Measurements from ENCODE around the gene TSPAN10. TPM values are rescaled to one million over a fixed set of nuclear protein-coding genes. Genes with fewer than 3 reads are reported as not detected.

TSPAN10 gene
- total RNA-seq, 1 donor from 2014 or later: 0.26 TPM

DNA sequence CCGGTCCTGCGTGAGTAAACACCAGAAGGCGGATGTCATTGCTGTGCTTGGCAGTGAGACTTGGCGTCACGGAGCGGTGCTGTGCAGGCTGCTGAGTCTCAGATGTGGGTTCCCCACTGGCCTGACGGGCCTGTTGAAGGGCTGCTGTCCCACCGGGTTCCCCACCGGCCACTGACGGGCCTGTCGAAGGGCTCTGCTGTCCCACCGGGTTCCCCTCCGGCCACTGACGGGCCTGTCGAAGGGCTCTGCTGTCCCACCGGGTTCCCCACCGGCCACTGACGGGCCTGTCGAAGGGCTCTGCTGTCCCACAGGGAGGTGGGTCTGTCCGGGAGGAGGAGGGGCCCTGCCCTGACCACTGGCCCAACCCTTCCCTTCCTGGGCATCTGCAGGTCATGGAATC is 49.6 kb downstream of the TSPAN10 start:
- no peak for DNase-seq (ENCODE audit: low read depth, low spot score)

DNA sequence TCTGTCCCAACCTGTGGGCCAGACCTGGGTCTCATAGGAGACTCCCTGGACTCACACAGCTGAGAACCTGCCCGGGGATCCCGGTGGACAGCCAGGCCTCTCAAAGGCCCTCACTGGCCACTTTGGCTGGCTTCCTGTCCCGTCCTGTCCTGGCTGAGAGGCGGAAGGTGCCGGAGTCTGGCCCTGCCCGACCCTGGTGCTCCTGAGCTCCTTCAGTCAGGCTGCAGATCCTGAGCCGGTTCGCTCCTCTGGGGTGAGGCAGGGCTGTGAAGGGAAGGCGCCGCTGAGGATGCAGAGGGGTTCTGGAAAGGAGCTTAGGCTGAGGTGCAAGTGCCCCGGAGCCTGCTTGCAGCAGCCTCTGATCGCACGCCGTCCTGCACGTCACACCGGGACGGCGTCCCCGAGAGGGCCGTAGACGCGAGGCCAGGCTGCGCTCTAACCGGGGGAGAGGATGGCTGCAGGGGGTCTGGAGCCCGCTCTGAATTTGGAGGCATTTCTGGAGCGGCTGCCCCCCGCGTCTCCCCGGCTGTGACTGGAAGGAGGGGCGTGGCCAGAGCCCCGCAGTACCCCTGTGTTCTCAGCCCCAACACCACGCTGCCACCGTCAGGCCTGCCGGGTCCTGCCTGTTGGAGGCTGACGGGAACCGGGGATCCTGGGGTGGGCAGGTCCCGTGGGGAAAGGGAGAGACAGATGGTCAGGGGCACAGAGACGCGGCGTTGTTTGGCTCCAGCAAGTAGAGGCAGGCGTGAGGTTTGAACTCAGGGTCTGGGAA is 51.0 kb downstream of the TSPAN10 start:
- DNase-seq (ENCODE audit: low read depth, low spot score): no peak

DNA sequence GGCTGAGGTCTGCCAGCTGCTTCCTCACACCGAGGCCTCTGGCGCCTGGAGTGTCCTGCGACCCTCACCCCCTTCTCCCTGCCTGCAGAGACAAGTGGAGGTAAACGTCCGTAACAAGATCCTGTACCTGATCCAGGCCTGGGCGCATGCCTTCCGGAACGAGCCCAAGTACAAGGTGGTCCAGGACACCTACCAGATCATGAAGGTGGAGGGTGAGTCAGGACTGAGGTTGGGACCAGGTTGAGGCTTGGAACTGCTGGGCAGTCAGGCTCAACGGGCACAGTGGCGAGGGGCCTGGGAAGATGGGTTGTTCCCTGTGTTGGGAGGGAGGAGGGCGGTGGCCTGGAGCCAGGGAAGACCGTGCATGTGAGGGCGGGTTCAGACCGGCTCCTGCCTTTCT is 51.6 kb downstream of the TSPAN10 start:
- DNase-seq (ENCODE audit: low read depth, low spot score): no peak

DNA sequence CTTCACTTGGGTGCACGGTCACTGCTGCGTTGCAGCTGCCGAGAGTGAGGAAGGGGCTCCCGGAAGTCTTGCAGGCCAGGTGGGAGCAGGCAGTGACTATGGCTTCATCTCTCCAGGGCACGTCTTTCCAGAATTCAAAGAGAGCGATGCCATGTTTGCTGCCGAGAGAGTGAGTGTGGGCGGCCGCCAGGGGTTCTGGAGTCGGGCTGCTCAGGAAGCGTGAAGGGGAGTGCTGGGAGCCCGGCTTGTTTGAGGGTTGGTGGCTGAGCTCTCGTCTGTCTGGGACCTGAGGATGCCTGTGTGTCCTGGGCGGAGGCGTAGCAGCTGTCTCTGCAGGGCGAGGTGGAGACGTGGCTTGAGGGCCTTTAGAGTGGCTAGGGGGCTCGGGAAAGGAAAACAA is 53.1 kb downstream of the TSPAN10 start:
- no peak for DNase-seq (ENCODE audit: low read depth, low spot score)

DNA sequence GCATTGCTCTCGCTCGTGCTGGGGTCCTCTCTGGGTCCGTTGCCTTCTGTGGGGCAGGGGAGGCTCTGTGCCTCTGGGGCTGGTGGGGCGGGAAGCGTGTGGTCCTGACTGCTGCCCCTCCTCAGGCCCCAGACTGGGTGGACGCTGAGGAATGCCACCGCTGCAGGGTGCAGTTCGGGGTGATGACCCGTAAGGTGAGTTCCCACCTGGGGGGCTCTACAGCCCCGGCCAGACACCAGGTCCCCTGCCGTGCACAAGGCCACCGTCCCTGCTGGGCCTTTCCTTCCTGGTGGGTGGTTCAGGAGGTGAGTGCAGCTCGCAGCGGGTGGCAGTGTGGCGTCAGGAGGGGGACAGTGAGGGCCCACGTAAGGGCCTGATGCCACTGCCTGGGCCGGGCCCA is 53.6 kb downstream of the TSPAN10 start:
- no peak for DNase-seq (ENCODE audit: low read depth, low spot score)

DNA sequence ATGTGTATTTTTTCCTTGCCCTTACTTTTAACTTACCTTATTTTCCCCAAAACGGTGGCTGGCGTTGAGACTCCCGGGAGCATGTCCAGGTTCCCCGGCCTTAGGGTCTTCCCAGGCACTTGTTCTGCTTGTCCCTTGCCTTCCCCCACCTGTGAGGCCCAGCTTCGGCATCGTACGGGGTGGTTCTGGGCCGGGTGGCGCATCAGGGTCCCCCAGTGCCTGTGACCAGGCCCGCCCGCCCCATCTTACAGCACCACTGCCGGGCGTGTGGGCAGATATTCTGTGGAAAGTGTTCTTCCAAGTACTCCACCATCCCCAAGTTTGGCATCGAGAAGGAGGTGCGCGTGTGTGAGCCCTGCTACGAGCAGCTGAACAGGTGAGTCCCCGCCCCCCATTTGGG is 54.2 kb downstream of the TSPAN10 start:
- no peak for DNase-seq (ENCODE audit: low read depth, low spot score)

DNA sequence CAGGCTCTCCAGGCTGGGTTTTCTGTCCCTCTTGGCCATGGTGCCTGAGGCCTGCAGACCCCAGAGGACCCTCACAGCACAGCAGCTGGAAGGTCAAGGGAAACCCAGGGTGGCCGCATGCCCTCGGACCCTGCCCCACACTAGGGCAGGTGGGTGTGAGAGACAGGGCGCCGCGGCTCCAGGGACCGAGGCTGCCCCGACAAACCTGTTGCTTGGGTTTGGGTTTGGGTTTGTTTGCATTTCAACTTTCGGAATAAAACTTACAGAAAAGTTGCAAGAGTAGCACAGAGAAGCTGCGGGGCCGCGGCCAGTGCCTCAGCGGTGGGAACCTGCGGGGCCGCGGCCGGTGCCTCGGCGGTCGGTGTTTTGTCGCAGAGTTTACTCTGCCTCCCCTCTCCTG is 54.6 kb downstream of the TSPAN10 start:
- DNase-seq (ENCODE audit: low read depth, low spot score): no peak

DNA sequence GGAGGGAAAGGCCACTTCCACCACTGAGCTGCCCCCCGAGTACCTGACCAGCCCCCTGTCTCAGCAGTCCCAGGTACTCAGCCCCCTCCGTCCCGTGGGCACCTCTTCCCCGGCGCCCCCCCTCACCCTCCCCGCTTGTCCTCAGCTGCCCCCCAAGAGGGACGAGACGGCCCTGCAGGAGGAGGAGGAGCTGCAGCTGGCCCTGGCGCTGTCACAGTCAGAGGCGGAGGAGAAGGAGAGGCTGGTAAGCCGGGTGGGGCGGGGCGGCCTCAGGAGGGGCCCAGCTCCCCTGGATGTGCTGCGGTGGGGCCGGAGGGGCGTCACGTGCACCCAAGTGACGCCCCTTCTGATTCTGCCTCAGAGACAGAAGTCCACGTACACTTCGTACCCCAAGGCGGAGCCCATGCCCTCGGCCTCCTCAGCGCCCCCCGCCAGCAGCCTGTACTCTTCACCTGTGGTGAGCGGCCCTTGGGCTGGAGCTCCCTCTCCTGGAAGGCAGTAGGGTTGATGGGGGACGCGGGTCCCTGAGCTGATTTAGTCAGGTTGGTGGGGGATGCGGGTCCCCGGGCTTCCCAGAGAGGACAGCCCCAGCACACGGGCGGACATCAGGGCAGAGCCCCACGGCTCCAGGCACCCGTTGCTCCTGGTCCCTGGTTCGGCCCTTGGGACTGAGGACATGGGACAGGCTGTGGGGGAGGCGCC is 56.7 kb downstream of the TSPAN10 start:
- no peak for DNase-seq (ENCODE audit: low read depth, low spot score)

DNA sequence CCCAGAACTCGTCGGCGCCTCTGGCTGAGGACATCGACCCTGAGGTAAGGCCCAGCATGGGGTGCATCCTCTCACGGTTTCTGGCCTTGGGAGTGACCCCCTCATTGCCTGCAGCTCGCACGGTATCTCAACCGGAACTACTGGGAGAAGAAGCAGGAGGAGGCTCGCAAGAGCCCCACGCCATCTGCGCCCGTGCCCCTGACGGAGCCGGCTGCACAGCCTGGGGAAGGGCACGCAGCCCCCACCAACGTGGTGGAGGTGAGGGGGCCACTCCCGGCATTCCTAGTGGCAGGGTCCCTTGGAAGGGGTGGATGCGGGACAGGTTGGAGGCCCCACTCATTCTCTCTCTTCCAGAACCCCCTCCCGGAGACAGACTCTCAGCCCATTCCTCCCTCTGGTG is 57.8 kb downstream of the TSPAN10 start:
- no peak for DNase-seq (ENCODE audit: low read depth, low spot score)

DNA sequence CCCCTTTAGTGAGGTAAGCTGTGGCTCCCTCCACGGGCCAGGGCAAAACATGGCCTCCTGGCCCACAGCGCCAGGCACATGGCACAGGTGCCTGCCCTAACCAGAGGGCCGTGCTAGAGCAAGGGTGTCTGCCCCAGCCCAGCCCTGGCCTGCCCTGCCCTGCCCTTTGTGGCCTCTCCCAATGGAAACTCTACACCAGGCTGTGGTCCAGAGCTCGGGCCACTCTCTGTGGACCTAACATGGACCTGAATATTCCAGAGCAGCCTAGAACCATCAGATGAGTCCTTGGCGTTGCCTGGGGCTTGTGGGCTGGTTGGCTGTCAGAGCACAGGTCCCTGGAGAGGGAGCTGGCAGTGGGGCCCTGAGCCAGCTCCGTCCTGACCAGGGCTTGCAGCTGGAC is 58.2 kb downstream of the TSPAN10 start:
- DNase-seq (ENCODE audit: low read depth, low spot score): no peak

DNA sequence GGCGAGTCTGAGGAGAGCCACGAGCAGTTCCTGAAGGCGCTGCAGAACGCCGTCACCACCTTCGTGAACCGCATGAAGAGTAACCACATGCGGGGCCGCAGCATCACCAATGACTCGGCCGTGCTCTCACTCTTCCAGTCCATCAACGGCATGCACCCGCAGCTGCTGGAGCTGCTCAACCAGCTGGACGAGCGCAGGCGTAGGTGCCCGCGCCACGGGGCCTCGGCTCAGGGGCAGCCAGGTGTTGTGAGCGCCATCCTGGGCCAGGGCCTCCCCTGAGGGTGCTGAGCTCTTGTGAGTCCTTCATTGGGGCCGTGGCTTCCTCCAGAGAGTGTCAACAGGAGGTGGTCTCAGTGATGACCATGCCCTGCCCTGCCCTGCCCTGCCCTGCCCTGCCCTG is 58.8 kb downstream of the TSPAN10 start:
- DNase-seq (ENCODE audit: low read depth, low spot score): no peak

DNA sequence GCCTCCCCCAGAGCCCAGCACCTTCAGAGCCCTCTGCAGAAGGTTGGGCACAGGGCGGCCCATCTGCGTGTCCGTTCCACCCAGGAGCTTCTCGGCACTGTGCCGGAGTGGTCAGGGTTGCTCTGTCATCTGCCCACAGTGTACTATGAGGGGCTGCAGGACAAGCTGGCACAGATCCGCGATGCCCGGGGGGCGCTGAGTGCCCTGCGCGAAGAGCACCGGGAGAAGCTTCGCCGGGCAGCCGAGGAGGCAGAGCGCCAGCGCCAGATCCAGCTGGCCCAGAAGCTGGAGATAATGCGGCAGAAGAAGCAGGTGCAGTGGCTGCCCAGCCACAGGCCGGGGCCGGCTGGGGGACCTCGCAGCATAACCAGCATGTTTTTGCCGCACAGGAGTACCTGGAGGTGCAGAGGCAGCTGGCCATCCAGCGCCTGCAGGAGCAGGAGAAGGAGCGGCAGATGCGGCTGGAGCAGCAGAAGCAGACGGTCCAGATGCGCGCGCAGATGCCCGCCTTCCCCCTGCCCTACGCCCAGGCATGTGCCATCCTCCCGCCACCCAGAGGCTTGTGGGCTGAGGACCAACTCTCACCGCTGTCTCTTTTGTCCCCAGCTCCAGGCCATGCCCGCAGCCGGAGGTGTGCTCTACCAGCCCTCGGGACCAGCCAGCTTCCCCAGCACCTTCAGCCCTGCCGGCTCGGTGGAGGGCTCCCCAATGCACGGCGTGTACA is 59.4 kb downstream of the TSPAN10 start:
- no peak for DNase-seq (ENCODE audit: low read depth, low spot score)

DNA sequence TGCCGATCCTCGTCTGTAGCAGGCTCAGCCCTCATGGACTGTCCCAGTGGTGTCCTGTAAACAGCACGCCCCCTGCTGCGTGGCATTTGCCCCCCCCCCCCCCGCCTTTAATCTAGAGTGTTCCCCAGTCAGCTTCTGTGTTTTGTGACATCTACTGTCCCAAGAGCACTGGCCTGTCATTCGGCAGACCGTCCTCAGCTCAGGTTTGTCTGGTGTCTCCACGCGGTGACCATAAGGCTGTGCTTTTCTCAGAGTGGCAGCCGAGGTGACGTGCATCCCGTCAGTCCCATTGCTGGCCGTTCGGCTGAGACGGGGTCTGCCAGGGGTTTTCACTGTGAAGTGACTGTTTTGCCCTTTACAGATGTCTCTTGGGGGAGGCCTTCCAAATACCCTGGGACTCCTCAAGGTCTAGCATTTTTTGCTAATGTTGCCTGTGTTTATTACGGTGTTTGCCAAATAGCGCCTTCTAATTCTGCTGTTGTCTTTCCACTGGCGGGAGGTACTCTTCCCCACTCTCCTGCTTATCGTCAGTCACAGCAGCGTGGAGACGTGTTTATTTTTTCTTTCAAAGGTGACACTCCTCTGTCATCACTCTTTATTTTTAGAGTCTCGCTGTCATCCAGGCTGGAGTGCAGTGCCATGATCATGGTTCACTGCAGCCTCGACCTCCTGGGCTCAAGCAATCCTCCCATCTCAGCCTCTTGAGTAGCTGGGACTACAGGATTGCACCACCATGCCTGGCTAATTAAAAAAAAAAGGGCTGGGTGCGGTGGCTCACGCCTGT is 60.5 kb downstream of the TSPAN10 start:
- no peak for DNase-seq (ENCODE audit: low read depth, low spot score)

Other genes with a start within 250 kb of the TSPAN10 start
- 2.5 and 2.8 TPM in 2 replicates for gene BAHCC1, start 241.7 kb upstream of the TSPAN10 start, total RNA-seq
- 9,538 and 11,768 TPM in 2 replicates for gene ACTG1, start 124.4 kb upstream of the TSPAN10 start, total RNA-seq
- gene FSCN2, start 108.8 kb upstream of the TSPAN10 start, total RNA-seq: 0.35 and 0.66 TPM in 2 replicates
- 17.5 and 21.7 TPM in 2 replicates for gene FAAP100, start 84.8 kb upstream of the TSPAN10 start, total RNA-seq
- gene NPLOC4, start 84 bp upstream of the TSPAN10 start, total RNA-seq: 103 and 114 TPM in 2 replicates
- 0.26 and 0.56 TPM in 2 replicates for gene PDE6G, start 19.3 kb downstream of the TSPAN10 start, total RNA-seq
- 29.3 and 34.8 TPM in 2 replicates for gene OXLD1, start 29.4 kb downstream of the TSPAN10 start, total RNA-seq
- gene CCDC137, start 29.5 kb downstream of the TSPAN10 start, total RNA-seq: 13.3 and 13.7 TPM in 2 replicates
- 16.5 and 43.3 TPM in 2 replicates for gene ARL16, start 46.6 kb downstream of the TSPAN10 start, total RNA-seq
- 68.9 and 91.5 TPM in 2 replicates for gene HGS, start 46.8 kb downstream of the TSPAN10 start, total RNA-seq
- 17.1 and 24.5 TPM in 2 replicates for gene MRPL12, start 66.2 kb downstream of the TSPAN10 start, total RNA-seq
- gene SLC25A10, start 75.1 kb downstream of the TSPAN10 start, total RNA-seq: 24.4 and 26.7 TPM in 2 replicates
- gene GCGR, start 167.0 kb downstream of the TSPAN10 start, total RNA-seq: not detected in 2 replicates
- gene MCRIP1, start 196.1 kb downstream of the TSPAN10 start, total RNA-seq: 95.8 and 149 TPM in 2 replicates
- gene PPP1R27, start 197.9 kb downstream of the TSPAN10 start, total RNA-seq: not detected in 2 replicates
- 1,184 and 1,197 TPM in 2 replicates for gene P4HB, start 223.3 kb downstream of the TSPAN10 start, total RNA-seq
- gene ARHGDIA, start 234.1 kb downstream of the TSPAN10 start, total RNA-seq: 135 and 168 TPM in 2 replicates